GM18951 (cell line): ENCODE data around the gene ZNF529.
A peak's percentile ranks its signal among the peaks of the same experiment; 100 is the strongest.
"Not testable (repeated sequence)": the region's sequence is repeated elsewhere in the genome, so short reads cannot be mapped to it uniquely, and the experiment has no call there.

Source experiments
- POLR2A ChIP-seq: IDR thresholded peaks from 4 replicates; pipeline ENCODE4 v1.6.1; 2011; ENCODE audit warnings: mild to moderate bottlenecking; ENCODE audit not compliant: insufficient read length, insufficient read depth; ENCODE audit errors: extremely low read depth
- in situ Hi-C: fragments of 300-500 bp; cut with MboI; formaldehyde crosslinking; loops from one replicate; pipeline ENCODE4 v1.12.0; 2022; ENCODE audit warnings: low sequenced_read_pairs, mixed read lengths, inconsistent platforms; ENCODE audit not compliant: unreplicated experiment

Gene ZNF529

DNA sequence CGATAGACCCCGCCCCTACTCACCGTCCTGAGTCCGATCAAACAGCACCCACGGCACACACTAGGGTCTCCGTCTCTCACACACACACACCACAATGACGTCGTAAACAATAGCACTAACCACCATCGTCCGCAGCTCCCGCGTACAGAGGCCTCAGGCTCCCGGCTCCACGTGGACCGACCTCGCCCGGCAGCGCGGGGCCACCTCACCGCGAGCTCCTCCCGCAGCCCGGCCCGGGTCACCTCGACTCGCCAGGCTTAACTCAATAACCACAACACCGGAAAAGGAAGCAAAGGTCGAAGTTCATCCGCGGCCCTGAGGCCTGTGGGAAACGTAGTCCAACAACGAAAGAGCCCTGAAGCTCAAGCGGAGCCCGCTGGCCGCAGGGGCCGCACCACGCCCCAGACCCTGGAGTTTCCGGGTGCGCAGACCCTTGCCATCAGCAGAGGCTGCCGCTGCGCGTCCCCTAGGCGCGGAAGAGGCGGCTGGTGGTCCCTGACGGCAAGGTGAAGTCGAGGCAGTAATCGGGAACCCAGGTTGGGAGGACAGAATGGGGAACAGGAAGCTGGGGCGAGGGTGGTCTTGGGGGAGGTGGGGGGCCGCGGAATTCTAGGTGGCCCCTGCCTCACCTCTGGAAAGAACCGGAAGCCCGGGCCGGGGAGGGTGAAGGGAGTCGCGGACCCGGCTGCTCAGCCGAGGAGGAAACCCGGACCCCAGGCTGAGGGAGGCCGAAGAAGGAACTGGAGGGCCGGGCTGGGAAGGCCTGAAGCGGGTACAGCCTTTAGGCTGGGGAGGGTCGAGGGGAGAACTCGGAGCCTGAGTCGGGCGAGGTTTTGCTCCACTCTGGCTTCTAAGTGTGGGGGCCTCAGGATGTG, at the start of gene ZNF529:
ZNF529 (minus strand) TSS at position 273 of the 875 bp plus-strand sequence. CDS start 946 bp downstream, outside the sequence.
- TF ChIP-seq POLR2A = peak; percentile 85
- in situ Hi-C loops = no loop called here

DNA sequence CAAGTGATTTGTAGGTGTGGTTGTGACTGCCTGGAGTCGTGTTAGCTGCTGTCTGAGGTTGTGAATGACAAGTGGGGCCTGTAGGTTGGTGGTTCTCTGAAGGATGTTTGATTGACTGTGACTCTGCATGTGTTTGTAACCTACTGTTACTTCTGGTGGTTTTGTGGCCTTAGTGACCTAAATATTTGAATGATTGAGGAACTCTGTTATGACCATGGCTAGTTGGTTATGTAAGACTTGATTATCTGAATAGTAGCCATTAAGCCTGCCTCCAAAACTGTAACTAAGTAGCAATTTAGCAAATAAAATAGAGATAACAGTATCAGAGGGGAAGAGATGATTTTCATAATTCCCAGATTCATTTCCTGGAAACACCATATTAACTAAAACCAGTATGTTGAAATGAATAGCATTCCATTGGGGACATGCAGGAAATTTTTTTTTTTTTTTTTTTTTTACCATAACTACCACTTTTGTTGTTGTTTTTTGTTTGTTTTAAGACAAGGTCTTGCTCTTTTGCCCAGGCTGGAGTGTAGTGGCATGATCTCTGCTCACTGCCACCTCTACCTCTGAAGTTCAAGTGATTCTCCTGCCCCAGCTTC, 32.9 kb upstream of the ZNF529 start:
- in situ Hi-C loops = no loop called here

DNA sequence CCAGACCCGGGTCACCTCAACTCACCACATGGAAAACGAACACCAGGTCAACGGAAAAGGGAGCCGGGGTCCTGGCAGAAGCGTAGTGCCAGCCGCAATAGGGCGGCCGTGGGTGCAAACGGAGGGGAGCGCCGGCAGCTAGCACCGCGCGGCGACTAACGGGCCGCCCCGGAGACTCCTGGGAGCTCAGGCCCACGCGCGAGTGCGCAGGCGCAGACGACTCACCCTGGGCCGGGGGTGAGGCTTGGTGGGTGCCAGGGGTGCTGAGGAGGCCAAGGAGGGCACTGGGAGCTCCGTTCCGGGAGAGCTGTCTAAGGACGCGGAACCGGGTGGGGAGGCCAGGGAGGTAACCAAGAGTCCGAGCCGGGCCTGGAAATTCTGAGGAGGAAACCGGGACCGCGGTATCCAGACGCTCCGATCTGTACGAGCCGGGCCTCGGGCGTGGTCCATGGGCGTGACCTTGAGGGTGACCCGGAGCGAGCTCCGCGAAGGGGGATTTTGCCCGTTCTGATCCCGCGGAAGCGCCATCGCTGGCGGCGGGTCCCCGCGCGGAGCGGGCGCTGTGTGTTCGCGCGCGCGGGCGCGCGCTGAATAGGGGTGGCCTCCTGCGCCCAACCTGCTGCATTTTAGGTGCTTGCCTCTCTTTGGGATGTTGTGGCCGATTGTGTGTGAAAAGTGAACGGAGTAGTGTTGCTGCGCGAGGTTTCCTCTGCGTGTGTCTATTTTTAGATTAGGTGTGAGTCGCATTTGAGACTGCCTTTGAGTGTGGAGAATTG, 32.2 kb upstream of the ZNF529 start, which contains the start of gene ZNF382:
ZNF382 (plus strand) TSS at position 213 of the 776 bp plus-strand sequence. CDS start 4,602 bp downstream, outside the sequence.
- in situ Hi-C loops = no loop called here
- peak; percentile 78 for TF ChIP-seq POLR2A

More for the DNA sequence above, 32.9 kb upstream of the ZNF529 start:
- no peak for TF ChIP-seq POLR2A

- in situ Hi-C loops = no loop called here
- TF ChIP-seq POLR2A = no peak
Observed at GRCh38 chr19:36604656-36605100, 31.6 kb upstream of the ZNF529 start.

DNA sequence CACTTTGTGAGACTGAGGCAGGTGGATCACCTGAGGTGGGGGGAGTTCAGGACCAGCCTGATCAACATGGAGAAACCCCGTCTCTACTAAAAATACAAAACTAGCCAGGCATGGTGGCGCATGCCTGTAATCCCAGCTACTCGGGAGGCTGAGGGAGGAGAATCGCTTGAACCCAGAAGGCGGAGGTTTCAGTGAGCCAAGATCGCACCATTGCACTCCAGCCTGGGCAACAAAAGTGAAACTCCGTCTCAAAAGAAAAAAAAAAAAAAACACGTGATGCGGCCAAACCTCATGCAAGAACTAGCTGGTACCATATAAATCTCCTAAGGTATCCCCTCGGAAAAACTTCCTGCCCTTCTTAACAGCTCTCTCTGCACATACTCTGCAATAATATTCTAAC, 29.6 kb upstream of the ZNF529 start:
- in situ Hi-C loops = not testable (repeated sequence)

DNA sequence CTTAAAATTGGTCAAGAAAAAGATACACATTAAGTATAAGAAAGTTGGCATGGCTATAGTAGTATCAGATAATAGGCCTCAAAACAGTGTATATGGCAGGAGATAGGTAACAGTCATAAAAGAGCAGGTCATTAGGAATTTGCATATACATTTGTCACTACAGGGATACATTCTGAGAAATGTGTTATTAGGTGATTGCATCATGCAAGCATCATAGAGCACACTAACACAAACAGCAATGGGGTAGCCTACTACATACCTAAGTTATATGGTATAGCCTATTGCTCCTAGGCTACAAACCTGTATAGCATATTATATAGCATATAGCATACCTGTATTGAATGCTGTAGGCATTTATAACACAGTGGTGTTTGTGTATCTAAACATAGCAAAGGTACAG, 6.2 kb upstream of the ZNF529 start:
- no peak for TF ChIP-seq POLR2A
- in situ Hi-C loops = no loop called here

GRCh38 chr19:36577271-36577996, 4.3 kb upstream of the ZNF529 start:
- TF ChIP-seq POLR2A = no peak

DNA sequence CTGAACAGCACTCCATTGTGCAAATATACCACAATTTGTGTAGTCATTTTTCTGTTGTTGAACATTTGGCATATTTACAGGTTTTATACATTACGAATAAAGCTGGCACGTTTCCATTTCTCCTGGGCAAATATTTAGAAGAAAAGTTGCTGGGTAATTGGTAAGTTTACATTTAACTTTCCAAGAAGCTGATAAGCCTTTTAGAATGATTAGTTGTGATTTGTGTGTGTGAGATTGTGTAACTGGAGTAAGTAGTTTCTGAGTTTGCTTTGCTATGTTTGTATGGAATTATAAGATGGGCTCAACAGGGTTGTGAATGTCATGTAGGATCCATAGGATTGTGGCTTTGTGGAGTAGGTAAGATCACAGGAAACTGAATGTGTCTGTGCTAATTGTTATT, 1.6 kb upstream of the ZNF529 start:
- TF ChIP-seq POLR2A = no peak
- in situ Hi-C loops = no loop called here

More at GRCh38 chr19:36577271-36577996, 4.3 kb upstream of the ZNF529 start:
- in situ Hi-C loops = no loop called here

DNA sequence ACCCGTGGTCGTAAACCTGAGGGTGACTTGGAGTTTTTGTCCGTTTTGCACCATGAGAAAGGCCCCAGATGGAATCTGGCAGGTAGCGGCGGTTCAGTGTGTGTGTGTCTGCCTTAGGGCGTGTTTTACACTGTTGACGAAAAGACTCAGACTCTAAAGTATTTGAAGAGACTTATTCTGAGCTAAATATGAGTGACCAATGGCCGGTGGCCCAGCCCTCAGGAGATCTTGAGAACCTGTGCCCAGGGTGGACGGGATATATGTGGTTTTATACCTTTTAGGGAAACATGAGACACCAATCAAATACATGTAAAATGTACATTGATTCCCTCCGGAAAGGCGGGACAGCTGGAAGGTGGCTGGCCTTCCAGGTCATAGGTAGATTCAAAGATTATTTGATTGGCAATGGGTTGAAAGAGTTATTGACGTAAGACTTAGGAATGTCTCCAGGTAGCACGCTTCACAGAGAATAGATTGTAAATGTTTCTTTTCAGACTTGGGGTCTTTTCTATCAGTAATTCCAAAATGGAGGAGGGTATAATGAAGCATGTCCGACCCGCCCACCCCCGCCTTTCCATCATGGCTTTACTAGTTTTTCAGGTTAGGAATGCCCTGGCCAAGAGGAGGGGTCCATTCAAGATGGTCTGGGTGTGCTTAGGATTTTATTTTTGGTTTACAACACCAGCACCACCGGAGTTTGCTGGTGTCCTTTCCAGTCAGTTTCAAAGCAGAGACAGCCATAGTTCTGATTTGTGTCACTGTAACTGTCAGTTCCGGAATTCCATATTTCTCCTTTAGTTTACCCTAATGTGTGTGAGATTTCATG, 1.0 kb upstream of the ZNF529 start:
- TF ChIP-seq POLR2A = no peak
- in situ Hi-C loops = no loop called here

DNA sequence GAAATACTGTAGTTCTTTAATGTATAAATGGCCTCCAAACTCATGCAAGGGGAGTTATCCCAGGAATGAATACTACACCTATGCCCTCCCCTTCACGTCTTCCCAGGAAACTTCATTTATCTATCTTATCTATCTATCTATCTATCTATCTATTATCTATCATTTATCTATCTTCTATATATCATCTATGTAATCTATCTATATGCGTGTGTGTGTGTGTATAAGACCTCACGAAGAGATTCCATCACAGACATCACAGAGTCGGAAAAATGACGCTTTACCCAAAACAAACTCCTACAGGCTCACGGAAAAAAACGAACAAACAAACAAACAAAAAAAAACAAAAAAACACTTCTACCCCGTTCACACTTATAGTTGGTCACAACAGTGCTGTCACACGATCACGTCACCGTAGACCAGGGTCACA, 486 bp downstream of the ZNF529 start:
- in situ Hi-C loops = no loop called here
- TF ChIP-seq POLR2A = no peak

GRCh38 chr19:36564391-36564790, 8.7 kb downstream of the ZNF529 start:
- TF ChIP-seq POLR2A = no peak
- in situ Hi-C loops = no loop called here

DNA sequence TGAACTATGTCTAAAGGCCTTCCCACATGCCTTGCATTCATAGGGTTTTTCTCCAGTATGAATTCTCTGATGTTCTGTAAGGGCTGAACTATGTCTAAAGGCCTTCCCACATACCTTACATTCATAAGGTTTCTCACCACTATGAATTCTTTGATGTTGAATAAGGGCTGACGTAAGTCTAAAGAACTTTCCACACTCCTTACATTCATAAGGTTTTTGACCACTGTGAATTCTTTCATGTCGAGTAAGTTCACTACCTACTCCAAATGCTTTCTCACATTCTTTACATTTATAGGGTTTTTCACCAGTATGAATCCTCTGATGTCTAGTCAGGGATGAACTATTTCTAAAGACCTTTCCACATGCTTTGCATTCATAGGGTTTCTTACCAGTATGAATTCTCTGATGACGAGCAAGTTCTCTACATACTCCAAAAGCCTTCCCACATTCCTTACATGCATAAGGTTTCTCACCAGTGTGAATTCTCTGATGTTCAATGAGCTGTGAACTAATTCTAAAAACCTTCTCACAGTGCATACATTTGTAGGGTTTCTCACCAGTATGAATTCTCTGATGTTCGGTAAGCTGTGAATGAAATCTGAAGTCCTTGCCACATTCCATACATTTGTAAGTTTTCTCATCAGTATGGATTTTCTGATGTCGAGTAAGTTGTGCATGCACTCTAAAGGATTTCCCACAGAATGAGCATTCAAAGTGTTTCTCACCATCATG, 25.9 kb downstream of the ZNF529 start:
- in situ Hi-C loops = no loop called here
- no peak for TF ChIP-seq POLR2A
